A673 (cell line): ENCODE measurements around the gene SNX2.

Experiments used
- CTCF ChIP-seq: fragments of 300-800, 200-600 bp; sonication (generic); conservative IDR thresholded peaks from 2 replicates; pipeline ENCODE4 v1.5.1; 2017; ENCODE audit warnings: low read depth, mild to moderate bottlenecking, antibody characterized with exemption, low read length, moderate library complexity, mixed read lengths
- EZH2 ChIP-seq: fragments of 200-600 bp; sonication (generic); IDR thresholded peaks from 2 replicates; pipeline ENCODE4 v1.6.1; 2017; ENCODE audit warnings: borderline replicate concordance, low read depth, mild to moderate bottlenecking, mixed read lengths, antibody characterized with exemption, low read length; ENCODE audit not compliant: poor library complexity, severe bottlenecking

DNA sequence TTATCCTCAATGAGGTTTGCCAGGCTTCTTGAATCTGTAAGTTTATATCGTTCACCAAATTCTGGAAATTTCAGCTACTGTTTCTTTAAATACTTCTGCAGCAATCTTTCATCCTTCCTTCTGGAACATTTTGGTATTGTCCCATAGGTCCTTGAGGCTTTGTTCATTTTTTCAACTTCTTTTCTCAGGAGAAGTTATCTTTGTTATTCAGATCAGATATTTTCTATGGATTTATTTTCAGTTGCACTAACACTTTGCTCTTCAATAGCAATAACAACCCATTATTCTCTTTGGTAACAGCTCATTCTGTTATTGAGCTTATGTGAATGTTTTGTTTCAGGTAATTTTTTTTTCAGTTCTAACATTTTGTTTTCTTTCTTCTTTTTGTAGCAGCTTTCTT, 13.5 kb downstream of the SNX2 start:
- TF ChIP-seq CTCF (no peak), EZH2 (no peak)
